Neural cell (in vitro differentiated cells): ENCODE measurements around the gene RHOF. TPM values are rescaled to one million over a fixed set of nuclear protein-coding genes. Genes with fewer than 3 reads are reported as not detected.
"Not testable (repeated sequence)": the region's sequence is repeated elsewhere in the genome, so short reads cannot be mapped to it uniquely, and the experiment has no call there.

Experiments used
- H2AFZ ChIP-seq: fragments of 200-600, 300-800 bp; sonication (generic), shearing (Covaris generic); 2 replicates; pipeline ENCODE4 v1.6.0; 2014; ENCODE audit warnings: low read depth, mild to moderate bottlenecking, antibody characterized with exemption, low read length, moderate library complexity
- H3F3A ChIP-seq: fragments of 200-600 bp; shearing (Covaris generic); 2 replicates; pipeline ENCODE4 v1.6.1; 2016; ENCODE audit warnings: mild to moderate bottlenecking, moderate library complexity, mixed read lengths, antibody characterized with exemption, low read length; ENCODE audit not compliant: insufficient read depth, poor library complexity, severe bottlenecking
- H3K27ac ChIP-seq: fragments of 200-600, 300-800 bp; sonication (generic), shearing (Covaris generic); 2 replicates; pipeline ENCODE4 v1.5.1; 2014; ENCODE audit warnings: mild to moderate bottlenecking, low read length, moderate library complexity
- H3K27me3 ChIP-seq: fragments of 300-800, 200-600 bp; sonication (generic), shearing (Covaris generic); 2 replicates; pipeline ENCODE4 v1.6.0; 2014; ENCODE audit warnings: mild to moderate bottlenecking, low read depth, low read length, moderate library complexity; ENCODE audit not compliant: insufficient read depth
- H3K36me3 ChIP-seq: fragments of 300-800, 200-600 bp; sonication (generic), shearing (Covaris generic); 2 replicates; pipeline ENCODE4 v1.5.1; 2014; ENCODE audit warnings: mild to moderate bottlenecking, antibody characterized with exemption, low read length, moderate library complexity; ENCODE audit not compliant: insufficient read depth
- H3K4me2 ChIP-seq: fragments of 300-800, 200-600 bp; sonication (generic), shearing (Covaris generic); 2 replicates; pipeline ENCODE4 v1.6.0; 2014; ENCODE audit warnings: mild to moderate bottlenecking, low read length
- H3K4me3 ChIP-seq: fragments of 300-800, 200-600 bp; sonication (generic), shearing (Covaris generic); 2 replicates; pipeline ENCODE4 v1.5.1; 2014; ENCODE audit warnings: mild to moderate bottlenecking, low read length, moderate library complexity
- H3K79me2 ChIP-seq: fragments of 200-600 bp; shearing (Covaris generic); replicated peaks from 2 replicates; pipeline ENCODE4 v1.6.0; 2014; ENCODE audit warnings: mild to moderate bottlenecking, low read length, moderate library complexity; ENCODE audit not compliant: insufficient read depth
- H3K9ac ChIP-seq: fragments of 300-800, 200-600 bp; sonication (generic), shearing (Covaris generic); 2 replicates; pipeline ENCODE4 v1.6.1; 2016; ENCODE audit warnings: mild to moderate bottlenecking, low read length, mixed read lengths
- H3K9me2 ChIP-seq: fragments of 200-600 bp; shearing (Covaris generic); 2 replicates; pipeline ENCODE4 v1.6.1; 2016; ENCODE audit warnings: mild to moderate bottlenecking, low read length, mixed read lengths; ENCODE audit not compliant: insufficient read depth
- H3K9me3 ChIP-seq: fragments of 200-600, 300-800 bp; sonication (generic), shearing (Covaris generic); 2 replicates; pipeline ENCODE4 v1.6.1; 2016; ENCODE audit warnings: mild to moderate bottlenecking, mixed run types, low read length, moderate library complexity, mixed read lengths
- H4K20me1 ChIP-seq: fragments of 200-600 bp; shearing (Covaris generic); 2 replicates; pipeline ENCODE4 v1.6.1; 2016; ENCODE audit warnings: mild to moderate bottlenecking, mixed run types; ENCODE audit not compliant: insufficient read depth
- EP300 ChIP-seq: fragments of 450-650 bp; conservative IDR thresholded peaks from 2 replicates; pipeline ENCODE4 v1.6.1; 2014; ENCODE audit warnings: antibody characterized with exemption, mild to moderate bottlenecking, moderate library complexity; ENCODE audit not compliant: poor library complexity, severe bottlenecking
- EZH2 ChIP-seq: fragments of 200-600, 300-800 bp; shearing (Covaris generic), sonication (generic); IDR thresholded peaks from 2 replicates; pipeline ENCODE4 v1.6.1; 2014; ENCODE audit warnings: antibody characterized with exemption, low read length, borderline replicate concordance, mild to moderate bottlenecking; ENCODE audit not compliant: insufficient read depth, poor library complexity, severe bottlenecking
- MXI1 ChIP-seq: fragments of 450-650 bp; conservative IDR thresholded peaks from 2 replicates; pipeline ENCODE4 v1.6.1; 2014; ENCODE audit warnings: antibody characterized with exemption, mild to moderate bottlenecking; ENCODE audit not compliant: poor library complexity, severe bottlenecking
- POLR2AphosphoS5 ChIP-seq: IDR thresholded peaks from 2 replicates; pipeline ENCODE4 v1.6.1; 2012
- RAD21 ChIP-seq: fragments of 450-650 bp; conservative IDR thresholded peaks from 2 replicates; pipeline ENCODE4 v1.6.1; 2014; ENCODE audit warnings: antibody characterized with exemption, mild to moderate bottlenecking, moderate library complexity
- TAF1 ChIP-seq: IDR thresholded peaks from 2 replicates; pipeline ENCODE4 v1.6.1; 2012; ENCODE audit warnings: low read depth
- polyA plus RNA-seq: library from polyadenylated mRNA; depleted of rRNA; stranded (reverse); fragments of >200 nt; gene quantifications from 2 replicates; pipeline ENCODE4 v1.2.3, GENCODE V29; 2014
- TF ChIP-seq, protein P1 (sequence below): IDR thresholded peaks from 2 replicates; pipeline ENCODE4 v1.6.1; 2012; ENCODE audit warnings: borderline replicate concordance
- TF ChIP-seq, protein P2 (sequence below): fragments of 450-650 bp; IDR thresholded peaks from 2 replicates; pipeline ENCODE4 v1.5.1; 2014; ENCODE audit warnings: antibody characterized with exemption, mild to moderate bottlenecking, moderate library complexity; ENCODE audit not compliant: poor library complexity, severe bottlenecking

The RHOF gene
- polyA plus RNA-seq, 1 donor from 2014 or later, result 14.7 TPM

DNA sequence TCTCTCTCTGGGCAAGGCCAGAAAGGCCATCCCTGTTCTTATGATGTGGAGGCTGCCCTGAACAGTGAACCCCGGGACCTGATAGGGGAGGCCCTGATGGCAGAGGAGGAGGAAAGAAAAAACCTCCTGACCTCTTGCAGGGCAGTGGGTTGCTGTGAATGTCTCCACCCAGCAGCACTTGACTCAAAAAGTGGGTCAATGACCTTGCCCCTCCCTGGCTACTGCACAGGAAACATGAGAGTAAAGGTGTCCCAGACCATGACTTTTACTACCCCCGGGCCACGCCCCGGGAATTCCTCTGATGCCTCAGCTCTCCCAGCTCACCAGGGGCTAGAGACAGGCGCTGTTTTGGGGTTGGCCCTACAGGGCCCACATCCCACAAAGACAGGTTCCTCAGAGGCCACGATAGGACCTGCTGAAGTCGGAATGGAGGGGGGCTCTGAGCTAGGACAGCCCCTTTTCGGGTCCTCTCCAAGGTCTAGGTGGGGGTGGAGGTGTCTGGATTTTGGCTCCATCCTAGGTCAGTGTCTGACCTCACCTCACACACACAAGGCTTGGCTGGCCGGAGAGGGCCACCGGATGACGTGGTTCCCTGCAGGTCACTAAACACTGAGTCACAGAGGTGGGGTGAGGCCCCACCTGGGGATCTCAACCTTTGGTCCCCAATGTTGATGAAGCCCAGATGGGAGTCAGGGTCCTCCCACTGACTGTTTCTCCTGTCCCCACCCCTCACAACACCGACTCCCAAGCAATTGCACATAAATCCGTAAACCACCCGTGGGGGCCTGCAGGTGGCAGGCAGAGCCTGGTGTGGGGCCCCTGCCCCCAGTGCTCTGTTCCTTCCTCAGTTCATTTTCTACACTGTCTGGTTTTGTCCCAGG lies 1.6 kb downstream of the RHOF start:
- Histone ChIP-seq H3K27ac (no peak overlapping the region), H3K27me3 (peaks cover 11% of the 10 kb centered on the region), H3K36me3 (no peaks in the 10 kb centered on the region), H3K4me2 (no peak overlapping the region), H3K9me3 (no peaks in the 10 kb centered on the region), H4K20me1 (peaks cover 14% of the 10 kb centered on the region), H3K4me3 (no peak overlapping the region), H2AFZ (no peak overlapping the region), H3K9me2 (no peaks in the 10 kb centered on the region), H3F3A (no peaks in the 10 kb centered on the region), H3K9ac (no peak overlapping the region), H3K79me2 (peaks cover 4% of the 10 kb centered on the region)
- TF ChIP-seq POLR2AphosphoS5, result no peak
- TF ChIP-seq MXI1, result no peak
- no peak for TF ChIP-seq EP300
- TF ChIP-seq, protein P1, sequence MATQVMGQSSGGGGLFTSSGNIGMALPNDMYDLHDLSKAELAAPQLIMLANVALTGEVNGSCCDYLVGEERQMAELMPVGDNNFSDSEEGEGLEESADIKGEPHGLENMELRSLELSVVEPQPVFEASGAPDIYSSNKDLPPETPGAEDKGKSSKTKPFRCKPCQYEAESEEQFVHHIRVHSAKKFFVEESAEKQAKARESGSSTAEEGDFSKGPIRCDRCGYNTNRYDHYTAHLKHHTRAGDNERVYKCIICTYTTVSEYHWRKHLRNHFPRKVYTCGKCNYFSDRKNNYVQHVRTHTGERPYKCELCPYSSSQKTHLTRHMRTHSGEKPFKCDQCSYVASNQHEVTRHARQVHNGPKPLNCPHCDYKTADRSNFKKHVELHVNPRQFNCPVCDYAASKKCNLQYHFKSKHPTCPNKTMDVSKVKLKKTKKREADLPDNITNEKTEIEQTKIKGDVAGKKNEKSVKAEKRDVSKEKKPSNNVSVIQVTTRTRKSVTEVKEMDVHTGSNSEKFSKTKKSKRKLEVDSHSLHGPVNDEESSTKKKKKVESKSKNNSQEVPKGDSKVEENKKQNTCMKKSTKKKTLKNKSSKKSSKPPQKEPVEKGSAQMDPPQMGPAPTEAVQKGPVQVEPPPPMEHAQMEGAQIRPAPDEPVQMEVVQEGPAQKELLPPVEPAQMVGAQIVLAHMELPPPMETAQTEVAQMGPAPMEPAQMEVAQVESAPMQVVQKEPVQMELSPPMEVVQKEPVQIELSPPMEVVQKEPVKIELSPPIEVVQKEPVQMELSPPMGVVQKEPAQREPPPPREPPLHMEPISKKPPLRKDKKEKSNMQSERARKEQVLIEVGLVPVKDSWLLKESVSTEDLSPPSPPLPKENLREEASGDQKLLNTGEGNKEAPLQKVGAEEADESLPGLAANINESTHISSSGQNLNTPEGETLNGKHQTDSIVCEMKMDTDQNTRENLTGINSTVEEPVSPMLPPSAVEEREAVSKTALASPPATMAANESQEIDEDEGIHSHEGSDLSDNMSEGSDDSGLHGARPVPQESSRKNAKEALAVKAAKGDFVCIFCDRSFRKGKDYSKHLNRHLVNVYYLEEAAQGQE, result no peak
- TF ChIP-seq EZH2, result no peak
- TF ChIP-seq RAD21, result no peak

DNA sequence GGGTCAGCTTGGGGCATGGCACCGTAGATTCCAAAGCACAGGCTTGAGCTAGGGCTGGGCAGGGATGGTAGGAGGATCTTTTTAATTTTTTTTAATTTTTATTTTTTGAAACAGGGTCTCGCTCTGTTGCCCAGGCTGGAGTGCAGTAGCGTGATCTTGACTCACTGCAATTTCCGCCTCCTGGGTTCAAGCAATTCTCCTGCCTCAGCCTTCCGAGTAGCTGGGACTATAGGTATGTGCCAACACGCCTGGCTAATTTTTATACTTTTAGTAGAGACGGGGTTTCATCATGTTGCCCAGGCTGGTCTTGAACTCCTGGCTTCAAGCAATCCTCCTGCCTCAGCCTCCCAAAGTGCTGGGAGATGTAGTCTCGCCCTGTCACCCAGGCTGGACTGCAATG lies 2.7 kb downstream of the RHOF start:
- peaks cover 11% of the 10 kb centered on the region for H3K27me3 ChIP-seq
- not testable (repeated sequence) for H3K4me2 ChIP-seq, H3F3A ChIP-seq, H3K79me2 ChIP-seq, H3K36me3 ChIP-seq, H3K27ac ChIP-seq, H3K9me2 ChIP-seq, H3K4me3 ChIP-seq, H2AFZ ChIP-seq, H3K9me3 ChIP-seq, H4K20me1 ChIP-seq, H3K9ac ChIP-seq

DNA sequence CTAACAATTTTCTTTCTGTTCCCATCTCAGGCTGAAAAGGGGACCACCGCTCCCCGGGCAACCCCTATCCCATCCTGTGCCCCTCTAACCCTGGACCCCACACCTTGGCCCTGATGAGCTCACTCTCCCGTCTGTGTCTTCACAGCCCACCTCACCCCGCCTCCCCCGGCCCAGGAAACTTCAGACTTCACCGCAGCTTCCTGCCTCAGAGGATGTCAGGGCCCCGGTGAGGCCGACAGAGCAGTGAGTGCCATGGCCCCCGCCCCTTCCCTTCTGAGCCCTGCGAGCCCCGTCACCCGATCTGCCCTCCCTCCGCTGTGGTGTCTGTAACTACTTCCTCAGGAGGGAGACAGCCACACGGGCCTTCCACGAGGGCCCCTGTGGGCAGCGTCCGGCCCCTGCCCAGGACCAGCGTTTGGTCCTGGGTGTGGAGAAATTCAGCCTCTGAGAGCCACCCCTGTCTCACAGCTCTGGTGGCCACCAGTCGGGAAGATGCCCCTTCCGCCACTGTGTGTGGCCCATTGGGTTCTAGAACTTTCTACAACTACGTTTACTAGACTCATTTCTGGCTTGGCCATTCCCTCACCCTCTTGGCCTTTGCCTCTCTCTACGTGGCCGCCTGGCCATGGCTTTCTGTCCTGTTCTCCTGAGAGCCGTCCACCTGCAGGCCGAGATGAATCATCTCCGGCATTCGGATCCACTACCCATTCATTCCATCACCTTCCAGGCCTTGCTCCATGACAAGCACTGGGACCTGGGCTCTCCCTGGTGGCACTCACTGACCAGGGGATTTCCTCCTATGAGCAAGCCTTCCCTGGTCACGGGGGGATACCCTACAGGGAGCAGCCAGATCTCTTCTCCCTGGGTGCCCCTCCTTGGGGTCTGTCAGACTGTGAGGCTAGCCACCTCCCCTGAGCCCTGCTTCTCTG lies 3.4 kb downstream of the RHOF start:
- TF ChIP-seq POLR2AphosphoS5 (no peak), RAD21 (no peak), EP300 (no peak), EZH2 (no peak), TAF1 (no peak), MXI1 (no peak)
- TF ChIP-seq, protein P2, sequence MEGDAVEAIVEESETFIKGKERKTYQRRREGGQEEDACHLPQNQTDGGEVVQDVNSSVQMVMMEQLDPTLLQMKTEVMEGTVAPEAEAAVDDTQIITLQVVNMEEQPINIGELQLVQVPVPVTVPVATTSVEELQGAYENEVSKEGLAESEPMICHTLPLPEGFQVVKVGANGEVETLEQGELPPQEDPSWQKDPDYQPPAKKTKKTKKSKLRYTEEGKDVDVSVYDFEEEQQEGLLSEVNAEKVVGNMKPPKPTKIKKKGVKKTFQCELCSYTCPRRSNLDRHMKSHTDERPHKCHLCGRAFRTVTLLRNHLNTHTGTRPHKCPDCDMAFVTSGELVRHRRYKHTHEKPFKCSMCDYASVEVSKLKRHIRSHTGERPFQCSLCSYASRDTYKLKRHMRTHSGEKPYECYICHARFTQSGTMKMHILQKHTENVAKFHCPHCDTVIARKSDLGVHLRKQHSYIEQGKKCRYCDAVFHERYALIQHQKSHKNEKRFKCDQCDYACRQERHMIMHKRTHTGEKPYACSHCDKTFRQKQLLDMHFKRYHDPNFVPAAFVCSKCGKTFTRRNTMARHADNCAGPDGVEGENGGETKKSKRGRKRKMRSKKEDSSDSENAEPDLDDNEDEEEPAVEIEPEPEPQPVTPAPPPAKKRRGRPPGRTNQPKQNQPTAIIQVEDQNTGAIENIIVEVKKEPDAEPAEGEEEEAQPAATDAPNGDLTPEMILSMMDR, result no peak
- Histone ChIP-seq H2AFZ (no peak overlapping the region), H4K20me1 (peaks cover 7% of the 10 kb centered on the region), H3K27ac (no peak overlapping the region), H3K4me3 (no peak overlapping the region), H3K36me3 (no peaks in the 10 kb centered on the region), H3K79me2 (no peaks in the 10 kb centered on the region), H3K4me2 (no peak overlapping the region), H3K9me2 (no peaks in the 10 kb centered on the region), H3K27me3 (peaks cover 11% of the 10 kb centered on the region), H3K9ac (no peak overlapping the region), H3K9me3 (no peaks in the 10 kb centered on the region), H3F3A (no peaks in the 10 kb centered on the region)
